Left forelimb (tissue), 1 donor: Measurements from ENCODE around the gene TMEM121.

Experiments used
- DNase-seq: peaks from one replicate; pipeline ENCODE4 v3.0.0-alpha.2; 2018; ENCODE audit warnings: low spot score

TMEM121 gene

DNA sequence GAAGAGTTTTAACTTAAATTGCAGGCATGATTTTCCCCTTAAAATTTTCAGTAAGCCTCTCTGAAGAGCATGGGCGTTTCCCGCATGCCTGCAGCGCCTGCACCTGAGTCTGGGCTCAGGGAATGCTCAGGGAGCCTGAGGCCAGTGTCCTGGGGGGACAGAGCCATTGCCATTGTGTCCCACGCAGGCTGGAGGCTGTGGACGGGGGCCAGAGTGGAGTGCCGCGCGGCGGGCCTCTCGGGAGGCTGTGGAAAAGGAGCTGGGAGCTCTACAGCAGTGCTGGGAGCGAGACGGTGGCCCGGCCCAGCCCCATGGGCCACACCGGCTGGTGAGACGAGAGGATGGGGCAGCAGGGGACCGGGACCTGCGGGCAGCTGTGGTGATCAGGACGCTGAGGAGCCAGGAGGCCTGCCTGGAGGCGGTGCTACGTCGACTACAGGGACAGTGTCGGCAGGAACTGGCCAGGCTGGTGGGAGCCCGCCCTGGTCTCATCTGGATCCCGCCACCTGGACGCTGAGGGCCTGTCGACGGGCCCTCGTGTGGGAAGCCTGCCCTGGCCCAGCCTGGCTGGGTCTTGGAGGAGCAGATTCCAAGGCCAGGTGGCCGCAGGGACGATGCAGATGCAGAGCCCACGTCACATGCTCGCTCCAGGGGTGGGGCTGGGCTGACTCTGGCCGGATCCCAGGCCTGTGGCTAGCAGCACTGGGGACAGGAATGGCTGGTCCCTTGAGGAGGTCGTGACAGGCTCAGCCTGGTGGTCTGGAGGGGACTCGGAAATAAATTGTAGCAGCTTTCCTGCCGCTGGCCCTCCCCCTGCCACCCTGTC is 27.7 kb upstream of the TMEM121 start:
- no peak for DNase-seq

DNA sequence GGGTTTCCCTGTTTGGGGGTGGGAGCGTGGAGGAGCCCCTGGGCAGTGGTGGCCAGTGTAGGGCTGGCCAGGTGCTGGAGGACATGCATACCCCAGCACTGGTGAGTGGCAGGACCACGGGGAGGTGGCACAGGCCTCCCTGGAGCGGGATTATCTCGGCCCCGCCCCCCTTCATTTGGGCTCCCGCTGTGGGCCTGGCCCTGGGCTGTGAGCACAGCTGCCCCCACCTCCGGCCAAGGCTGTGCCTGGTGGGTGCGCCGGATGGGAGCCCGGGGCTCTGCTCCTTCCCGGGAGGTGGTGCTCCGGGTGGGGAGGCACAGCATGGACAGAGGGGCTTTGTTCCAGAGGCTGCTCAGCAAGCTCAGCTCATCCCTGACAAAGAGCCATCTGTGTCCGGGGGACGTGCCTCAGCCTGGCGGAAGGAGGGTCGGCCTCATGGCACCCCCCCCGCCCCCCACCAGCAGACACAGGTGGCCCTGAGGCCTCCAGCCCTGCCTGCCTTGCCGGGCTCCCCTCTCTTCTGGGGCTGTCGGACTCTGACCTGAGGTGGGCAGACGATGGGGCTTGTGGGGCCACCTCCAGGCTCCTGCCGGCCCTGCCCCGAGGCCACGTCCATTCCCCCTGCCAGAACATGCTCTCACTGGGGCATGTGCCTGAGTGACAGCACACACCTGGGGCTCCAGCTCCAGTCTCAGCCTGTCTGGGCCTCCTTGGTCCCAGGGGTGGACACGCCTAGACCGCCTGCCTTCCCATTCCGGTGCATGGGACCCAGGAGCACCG is 26.9 kb upstream of the TMEM121 start:
- DNase-seq = no peak

DNA sequence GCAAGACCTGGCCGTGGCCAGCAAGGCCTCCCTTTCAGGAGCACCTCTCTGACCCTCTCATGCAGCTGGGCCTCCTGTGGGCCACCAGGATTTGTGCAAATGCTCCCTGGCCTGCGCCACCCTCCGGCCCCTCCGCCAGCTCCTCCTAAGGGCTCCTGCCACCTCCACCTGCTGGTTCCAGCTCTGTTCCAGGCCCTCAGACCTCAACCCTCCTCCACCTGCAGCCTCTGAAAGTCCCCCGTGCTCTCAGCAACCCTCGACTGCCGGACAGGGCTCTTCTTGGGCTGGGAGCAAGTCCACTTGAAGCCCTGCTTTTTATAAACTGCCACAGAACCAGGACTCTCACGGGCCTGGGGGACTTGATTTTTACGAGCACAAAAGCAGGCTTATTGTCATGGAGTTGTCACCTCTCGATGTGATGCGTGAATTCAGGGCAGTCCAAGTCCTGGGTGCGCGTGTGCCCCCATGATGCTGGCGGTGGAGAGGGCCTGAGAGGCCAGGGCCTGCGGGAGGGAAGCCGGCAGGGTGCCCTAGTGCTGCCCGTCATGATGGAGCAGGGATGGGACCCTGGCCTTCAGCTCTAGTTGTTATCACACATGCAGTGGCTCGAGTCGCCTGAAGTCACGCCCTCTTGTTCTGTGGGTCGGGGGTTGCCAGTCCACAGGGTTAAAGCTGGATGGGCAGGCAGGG is 26.2 kb upstream of the TMEM121 start:
- DNase-seq = no peak

DNA sequence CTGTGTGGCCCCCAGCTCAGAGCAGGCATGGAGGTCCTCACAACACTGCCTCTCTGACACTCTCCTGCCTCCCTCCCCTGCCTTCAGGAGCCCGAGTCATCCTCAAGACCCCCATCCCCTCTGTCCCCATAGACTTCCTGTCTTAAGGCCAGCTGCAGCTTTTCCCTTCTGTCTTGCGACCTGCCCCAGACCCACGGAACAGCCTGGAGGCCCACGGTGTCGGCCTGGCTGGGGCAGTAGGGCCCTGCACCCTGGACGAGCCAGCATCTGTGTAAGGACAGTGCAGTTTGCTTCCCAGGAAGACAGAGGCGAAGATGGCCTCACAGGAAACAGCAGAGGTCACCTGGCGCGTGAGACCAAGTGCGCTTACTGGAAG is 25.7 kb upstream of the TMEM121 start:
- no peak for DNase-seq

DNA sequence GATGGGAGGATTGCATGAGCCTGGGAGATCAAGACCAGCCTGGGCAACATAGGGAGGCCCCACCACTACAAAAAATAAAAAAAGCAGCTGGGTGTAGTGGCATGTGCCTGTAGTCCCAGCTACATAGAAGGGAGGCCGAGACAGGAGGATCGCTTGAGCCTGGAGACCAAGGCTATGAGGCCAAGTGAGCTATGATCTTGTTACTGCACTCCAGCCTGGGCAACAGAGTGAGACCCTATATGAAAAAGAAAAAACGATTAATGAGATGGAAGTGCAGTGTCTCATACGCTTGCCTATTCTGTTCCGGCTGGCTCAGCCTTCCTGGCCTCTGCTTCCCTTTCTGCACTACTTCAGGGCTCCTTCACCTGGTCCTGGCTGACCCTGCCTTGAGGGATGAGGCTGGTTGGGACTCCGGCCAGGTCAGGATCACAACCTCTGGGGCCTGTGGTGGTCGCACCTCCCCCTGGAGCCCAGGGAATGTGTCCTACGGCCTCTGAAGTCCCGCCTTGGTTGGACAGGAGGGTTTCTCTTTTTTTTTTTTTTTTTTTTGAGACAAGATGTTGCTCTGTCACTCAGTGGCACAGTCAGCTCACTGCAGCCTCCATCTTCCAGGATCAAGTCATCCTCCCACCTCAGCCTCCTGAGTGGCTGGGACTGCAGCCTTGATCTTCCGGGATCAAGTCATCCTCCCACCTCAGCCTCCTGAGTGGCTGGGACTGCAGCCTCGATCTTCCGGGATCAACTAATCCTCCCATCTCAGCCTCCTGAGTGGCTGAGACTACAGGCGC is 24.7 kb upstream of the TMEM121 start:
- no peak for DNase-seq

GRCh38 chr14:105502446-105503295 is 23.7 kb upstream of the TMEM121 start:
- no peak for DNase-seq

DNA sequence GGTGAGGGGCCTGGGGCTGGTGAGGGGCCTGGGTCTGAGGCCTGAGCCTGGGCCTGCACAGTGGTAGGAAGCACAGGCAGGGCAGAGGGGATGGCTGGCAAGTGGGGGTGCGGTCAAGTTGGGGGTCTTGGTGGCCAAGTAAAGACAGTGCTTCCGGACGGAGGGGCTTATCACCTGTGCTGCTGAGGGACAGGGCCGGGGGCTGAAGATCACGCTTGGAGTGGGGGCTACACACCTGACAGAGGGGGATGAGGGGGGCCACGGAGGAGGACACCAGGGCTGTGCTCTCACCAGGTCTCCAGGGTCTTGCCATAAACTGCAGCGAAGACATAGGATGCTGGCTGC is 23.1 kb upstream of the TMEM121 start:
- no peak for DNase-seq

GRCh38 chr14:105503935-105504692 is 22.3 kb upstream of the TMEM121 start:
- DNase-seq = no peak

GRCh38 chr14:105505101-105505500 is 21.3 kb upstream of the TMEM121 start:
- DNase-seq = no peak

DNA sequence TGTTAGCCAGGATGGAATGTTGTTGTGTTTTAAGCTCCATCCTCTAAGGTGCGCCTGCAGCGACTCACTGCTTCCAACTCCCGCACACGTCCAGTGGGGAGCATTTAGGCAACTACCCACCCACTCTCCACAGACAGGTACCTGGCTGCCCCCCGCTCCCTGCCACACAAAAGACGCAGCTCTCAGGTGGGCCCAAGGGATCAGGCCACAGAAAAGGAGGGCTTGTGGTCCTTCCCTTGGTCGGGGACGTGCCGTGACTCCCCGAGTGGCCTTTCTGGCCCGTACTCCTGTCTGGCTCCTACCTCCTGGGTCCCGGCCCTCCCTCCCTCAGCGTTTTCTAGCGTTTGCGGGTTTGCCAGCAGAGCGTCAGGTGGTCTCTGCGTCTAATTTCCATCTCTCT is 19.1 kb upstream of the TMEM121 start:
- DNase-seq = no peak

DNA sequence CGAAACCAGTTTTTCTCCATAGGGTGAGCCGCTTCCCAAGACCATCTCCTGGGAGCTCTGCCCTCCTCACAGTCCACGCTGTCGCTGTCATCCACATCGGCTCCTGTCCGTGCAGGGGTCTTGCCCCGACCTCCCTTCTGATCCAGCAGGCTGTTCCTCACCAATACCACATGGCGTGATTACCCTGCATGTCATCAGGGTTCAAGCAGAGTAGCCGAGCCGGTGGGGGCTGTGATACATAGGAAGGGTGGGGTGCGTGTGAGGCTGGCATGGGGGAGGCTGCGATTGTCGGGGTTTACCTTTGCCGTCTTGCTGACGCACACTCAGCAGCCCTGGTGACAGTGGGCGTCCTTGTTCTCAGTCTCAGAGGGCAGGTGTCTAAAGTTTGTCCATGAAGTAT is 18.3 kb upstream of the TMEM121 start:
- DNase-seq = no peak

DNA sequence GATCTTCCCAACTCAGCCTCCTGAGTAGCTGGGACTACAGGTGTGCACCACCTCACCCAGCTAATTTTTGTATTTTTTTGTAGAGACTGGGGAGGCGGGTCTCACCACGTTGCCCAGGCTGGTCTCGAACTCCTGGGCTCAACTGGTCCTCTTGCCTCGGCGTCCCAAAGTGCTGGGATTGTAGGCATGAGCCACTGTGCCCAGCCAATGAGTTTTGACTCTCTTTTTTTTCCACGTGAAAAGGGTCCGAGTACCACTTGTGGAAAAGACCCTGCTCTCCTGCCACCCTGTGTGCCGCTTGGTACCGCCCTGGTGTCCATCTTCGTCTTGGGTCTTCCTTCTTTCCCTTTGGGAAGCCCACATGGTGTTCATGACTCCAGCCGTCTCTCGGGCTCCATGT is 17.8 kb upstream of the TMEM121 start:
- no peak for DNase-seq

DNA sequence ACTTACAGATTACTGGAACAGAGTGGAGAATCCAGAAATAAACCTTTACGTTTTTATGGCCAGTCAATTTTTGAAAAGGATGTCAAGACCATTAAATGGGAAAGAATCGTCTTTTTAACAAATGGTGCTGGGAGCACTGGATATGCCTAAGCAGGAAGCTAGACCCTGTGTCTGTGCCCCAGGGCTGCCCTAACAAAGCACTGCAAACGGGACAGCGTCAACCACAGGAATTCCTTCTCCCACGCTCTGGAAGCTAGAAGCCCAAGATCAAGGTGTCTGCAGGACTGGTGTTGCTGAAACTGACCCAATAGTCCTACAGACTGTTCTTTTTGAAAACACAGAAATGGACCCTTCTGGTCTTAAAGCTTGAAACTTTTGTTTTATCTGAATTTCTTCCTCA is 9.3 kb upstream of the TMEM121 start:
- no peak for DNase-seq

DNA sequence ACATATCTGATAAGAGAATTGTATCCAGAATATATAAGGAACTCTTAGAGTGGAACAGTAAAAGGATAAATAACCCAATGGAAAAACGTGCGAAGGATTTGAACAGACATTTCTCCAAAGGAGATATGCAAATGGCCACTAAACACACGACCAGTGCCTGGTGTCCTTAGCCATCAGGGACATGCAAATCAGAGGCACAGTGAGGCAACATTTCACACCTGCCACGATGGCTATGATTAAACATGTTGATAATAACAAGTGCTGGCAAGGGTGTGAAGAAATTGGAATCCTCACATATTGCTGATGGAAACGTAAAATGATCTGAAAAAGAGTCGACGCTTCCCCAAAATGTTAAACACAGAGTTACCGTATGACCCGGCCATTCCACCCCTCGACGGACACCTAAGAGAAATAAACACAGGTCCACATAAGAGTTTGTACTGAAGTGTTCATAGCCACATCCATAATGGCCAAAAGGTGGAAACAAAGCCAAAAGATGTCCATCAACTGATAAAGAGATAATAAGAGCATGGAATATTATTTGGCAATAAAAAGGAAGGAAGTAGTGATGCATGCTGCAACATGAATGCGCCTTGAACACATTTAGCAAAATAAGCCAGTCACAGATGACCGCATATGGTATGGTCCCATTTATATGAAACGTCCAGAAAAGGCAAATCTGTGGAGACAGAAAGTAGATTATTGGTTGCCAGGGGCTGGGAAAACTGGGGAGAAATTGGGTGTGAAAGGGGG is 6.3 kb upstream of the TMEM121 start:
- DNase-seq = no peak

DNA sequence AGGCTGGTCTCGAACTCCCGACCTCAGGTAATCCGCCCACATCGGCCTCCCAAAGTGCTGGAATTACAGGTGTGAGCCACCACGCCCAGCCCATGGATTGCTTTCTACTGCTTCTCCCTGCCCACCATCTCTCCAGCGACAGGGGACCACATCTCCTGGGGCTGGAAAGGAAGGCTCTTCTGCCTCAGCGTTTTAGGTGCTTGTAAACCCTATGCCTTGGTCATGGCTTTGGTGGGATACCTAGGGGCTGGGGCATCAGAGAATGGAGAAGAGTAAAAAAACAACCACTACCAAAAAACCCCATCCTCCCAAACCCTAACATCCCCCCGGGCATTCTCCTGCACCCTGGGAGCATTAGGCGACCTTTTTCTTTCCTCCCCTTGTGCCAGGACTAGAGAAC is 1.1 kb upstream of the TMEM121 start:
- DNase-seq = no peak

- peak; percentile 69 for DNase-seq
Observed at GRCh38 chr14:105526776-105527380, 495 bp downstream of the TMEM121 start.

- DNase-seq = no peak
Observed at GRCh38 chr14:105527381-105527825, 1.0 kb downstream of the TMEM121 start.

- peak; percentile 90 for DNase-seq
Observed at GRCh38 chr14:105527826-105528585, 1.6 kb downstream of the TMEM121 start.
